ENCODE data around the gene REV1. TPM values are rescaled to one million over a fixed set of nuclear protein-coding genes. Genes with fewer than 3 reads are reported as not detected.
A peak's percentile ranks its signal among the peaks of the same experiment; 100 is the strongest.

The REV1 gene
- total RNA-seq, 2 donors from 2014 or later, result 43.9 to 44.6 TPM

DNA sequence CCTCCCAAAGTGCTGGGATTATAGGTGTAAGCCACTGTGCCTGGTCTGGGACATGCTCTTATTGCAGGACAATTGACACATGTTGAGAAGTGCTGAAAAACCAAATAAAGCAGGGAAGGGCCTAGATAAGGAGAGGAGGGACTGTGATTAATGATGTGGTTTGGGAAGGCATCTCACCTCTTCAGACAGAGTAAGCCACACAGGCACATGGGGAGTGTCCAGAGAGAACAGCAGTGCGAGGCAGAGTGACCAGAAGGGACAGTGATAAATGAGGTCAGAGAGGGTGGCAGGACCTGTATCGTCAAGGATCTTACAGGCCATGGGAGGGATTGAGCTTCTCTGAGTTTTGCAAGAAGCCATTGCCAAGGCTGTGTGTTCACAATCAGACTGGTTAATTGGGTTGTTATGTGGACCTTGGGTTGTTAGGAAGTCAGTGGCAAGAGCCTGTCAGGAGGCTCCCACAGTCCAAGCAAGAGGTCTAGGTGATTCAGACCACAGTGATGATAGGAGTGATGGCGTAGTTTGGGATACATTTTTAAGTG is 94.2 kb downstream of the REV1 start:
- H3K27ac Mint-ChIP-seq, result peak overlapping the region; percentile 16
- peaks cover 71% of the 10 kb centered on the region for H3K36me3 Mint-ChIP-seq (ENCODE audit: low read depth)
- no peak for DNase-seq
- TF ChIP-seq, protein P1, sequence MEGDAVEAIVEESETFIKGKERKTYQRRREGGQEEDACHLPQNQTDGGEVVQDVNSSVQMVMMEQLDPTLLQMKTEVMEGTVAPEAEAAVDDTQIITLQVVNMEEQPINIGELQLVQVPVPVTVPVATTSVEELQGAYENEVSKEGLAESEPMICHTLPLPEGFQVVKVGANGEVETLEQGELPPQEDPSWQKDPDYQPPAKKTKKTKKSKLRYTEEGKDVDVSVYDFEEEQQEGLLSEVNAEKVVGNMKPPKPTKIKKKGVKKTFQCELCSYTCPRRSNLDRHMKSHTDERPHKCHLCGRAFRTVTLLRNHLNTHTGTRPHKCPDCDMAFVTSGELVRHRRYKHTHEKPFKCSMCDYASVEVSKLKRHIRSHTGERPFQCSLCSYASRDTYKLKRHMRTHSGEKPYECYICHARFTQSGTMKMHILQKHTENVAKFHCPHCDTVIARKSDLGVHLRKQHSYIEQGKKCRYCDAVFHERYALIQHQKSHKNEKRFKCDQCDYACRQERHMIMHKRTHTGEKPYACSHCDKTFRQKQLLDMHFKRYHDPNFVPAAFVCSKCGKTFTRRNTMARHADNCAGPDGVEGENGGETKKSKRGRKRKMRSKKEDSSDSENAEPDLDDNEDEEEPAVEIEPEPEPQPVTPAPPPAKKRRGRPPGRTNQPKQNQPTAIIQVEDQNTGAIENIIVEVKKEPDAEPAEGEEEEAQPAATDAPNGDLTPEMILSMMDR (conservative IDR thresholded peaks at IDR 0.05), result no peak
- 87 to 90% methylated on average over 3 of the region's 3 CpGs for WGBS, 2 experiments (ENCODE audit: insufficient coverage in 1 of 2, insufficient read length in 1 of 2)
- peaks cover 4% of the 10 kb centered on the region for H3K4me1 ChIP-seq (ENCODE audit: control insufficient read depth, insufficient read depth, low read length)
- no peak overlapping the region for H3K9ac ChIP-seq (ENCODE audit: extremely low read depth, low read length, poor library complexity, severe bottlenecking)
- H3K27me3 ChIP-seq (ENCODE audit: control insufficient read depth, insufficient read depth, low read length, poor library complexity, severe bottlenecking), result no peaks in the 10 kb centered on the region
- no peaks in the 10 kb centered on the region for H3K9me3 Mint-ChIP-seq
- no peak overlapping the region for H3K27ac ChIP-seq (ENCODE audit: low read depth, low read length)
- peaks cover 86% of the 10 kb centered on the region for H3K36me3 ChIP-seq (ENCODE audit: control insufficient read depth, insufficient read depth, low read length)
- H3K4me3 ChIP-seq (ENCODE audit: low read length), result no peak overlapping the region
- peaks cover 17% of the 10 kb centered on the region for H3K4me1 Mint-ChIP-seq
- H3K27me3 Mint-ChIP-seq (ENCODE audit: insufficient read depth), result no peaks in the 10 kb centered on the region
- H3K9me3 ChIP-seq (ENCODE audit: control insufficient read depth, low read length), result no peaks in the 10 kb centered on the region
- no peak overlapping the region for H3K4me3 Mint-ChIP-seq

DNA sequence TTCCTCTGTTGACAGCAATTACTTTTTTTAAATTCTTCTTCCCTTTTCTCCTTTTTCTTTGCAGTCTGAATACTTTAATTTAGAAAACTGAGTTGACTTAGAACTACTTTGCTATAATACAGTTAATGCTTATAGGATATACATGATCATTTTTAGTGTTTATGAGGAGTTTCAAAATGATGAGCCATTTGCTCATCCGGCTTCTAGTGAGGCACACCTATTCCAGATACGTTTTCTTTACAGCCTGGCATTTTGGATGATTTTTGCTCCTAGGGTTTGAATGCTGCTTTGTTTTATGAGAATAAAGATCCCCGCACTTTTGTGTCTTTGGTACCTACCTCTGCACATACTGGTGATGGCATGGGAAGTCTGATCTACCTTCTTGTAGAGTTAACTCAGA is 99.9 kb downstream of the REV1 start:
- Mint-ChIP-seq H3K27me3 (ENCODE audit: insufficient read depth) (no peaks in the 10 kb centered on the region), H3K4me1 (peaks cover 4% of the 10 kb centered on the region), H3K4me3 (no peak overlapping the region), H3K9me3 (no peaks in the 10 kb centered on the region), H3K27ac (no peak overlapping the region), H3K36me3 (ENCODE audit: low read depth) (peaks cover 50% of the 10 kb centered on the region)
- no peak overlapping the region for H3K27ac ChIP-seq (ENCODE audit: low read depth, low read length)
- H3K4me1 ChIP-seq (ENCODE audit: control insufficient read depth, insufficient read depth, low read length), result no peaks in the 10 kb centered on the region
- H3K36me3 ChIP-seq (ENCODE audit: control insufficient read depth, insufficient read depth, low read length), result peaks cover 65% of the 10 kb centered on the region
- no peaks in the 10 kb centered on the region for H3K9me3 ChIP-seq (ENCODE audit: control insufficient read depth, low read length)
- no peak overlapping the region for H3K4me3 ChIP-seq (ENCODE audit: low read length)
- H3K27me3 ChIP-seq (ENCODE audit: control insufficient read depth, insufficient read depth, low read length, poor library complexity, severe bottlenecking), result no peaks in the 10 kb centered on the region
- DNase-seq, result no peak
- WGBS, 2 experiments (ENCODE audit: insufficient coverage in 1 of 2, insufficient read length in 1 of 2), result 96 to 100% methylated on average over 3 of the region's 3 CpGs
- TF ChIP-seq, protein P1 (conservative IDR thresholded peaks at IDR 0.05), result no peak
- no peak overlapping the region for H3K9ac ChIP-seq (ENCODE audit: extremely low read depth, low read length, poor library complexity, severe bottlenecking)

DNA sequence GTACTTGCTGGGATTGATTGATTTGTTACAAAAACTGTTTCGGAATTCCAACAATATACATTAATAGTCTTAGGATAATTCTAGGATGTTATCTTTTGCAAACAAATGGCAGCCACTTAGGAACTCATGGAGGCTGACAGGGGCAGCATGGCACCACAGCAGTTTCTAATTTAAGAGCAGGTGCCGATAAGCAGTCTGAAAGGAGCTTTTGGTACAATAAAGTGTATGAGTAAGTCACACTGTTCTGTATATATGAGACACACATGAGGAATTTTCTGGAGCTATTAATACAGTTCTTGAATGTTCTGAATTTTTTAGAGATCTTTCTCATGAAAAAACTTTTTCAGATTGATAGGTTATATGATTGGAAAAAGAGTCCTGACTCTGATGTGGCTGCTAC is 100.4 kb downstream of the REV1 start:
- WGBS, 2 experiments (ENCODE audit: insufficient coverage in 1 of 2, insufficient read length in 1 of 2), result 88 to 89% methylated on average over 1 to 2 of the region's 2 CpGs
- no peak overlapping the region for H3K4me3 Mint-ChIP-seq
- H3K36me3 Mint-ChIP-seq (ENCODE audit: low read depth), result peaks cover 48% of the 10 kb centered on the region
- H3K27me3 ChIP-seq (ENCODE audit: control insufficient read depth, insufficient read depth, low read length, poor library complexity, severe bottlenecking), result no peaks in the 10 kb centered on the region
- no peak overlapping the region for H3K27ac Mint-ChIP-seq
- no peaks in the 10 kb centered on the region for H3K27me3 Mint-ChIP-seq (ENCODE audit: insufficient read depth)
- H3K9ac ChIP-seq (ENCODE audit: extremely low read depth, low read length, poor library complexity, severe bottlenecking), result no peak overlapping the region
- H3K4me1 Mint-ChIP-seq, result peaks cover 4% of the 10 kb centered on the region
- H3K9me3 ChIP-seq (ENCODE audit: control insufficient read depth, low read length), result no peaks in the 10 kb centered on the region
- no peak overlapping the region for H3K27ac ChIP-seq (ENCODE audit: low read depth, low read length)
- peaks cover 65% of the 10 kb centered on the region for H3K36me3 ChIP-seq (ENCODE audit: control insufficient read depth, insufficient read depth, low read length)
- no peak for DNase-seq
- TF ChIP-seq, protein P1 (conservative IDR thresholded peaks at IDR 0.05), result no peak
- no peaks in the 10 kb centered on the region for H3K4me1 ChIP-seq (ENCODE audit: control insufficient read depth, insufficient read depth, low read length)
- no peaks in the 10 kb centered on the region for H3K9me3 Mint-ChIP-seq
- no peak overlapping the region for H3K4me3 ChIP-seq (ENCODE audit: low read length)

Measured in endodermal cell (in vitro differentiated cells).